ENCODE measurements around the gene SLC5A12. TPM values are rescaled to one million over a fixed set of nuclear protein-coding genes. Genes with fewer than 3 reads are reported as not detected.

Gene SLC5A12
- total RNA-seq, 1 experiment from 2014 or later = 0.82 TPM

DNA sequence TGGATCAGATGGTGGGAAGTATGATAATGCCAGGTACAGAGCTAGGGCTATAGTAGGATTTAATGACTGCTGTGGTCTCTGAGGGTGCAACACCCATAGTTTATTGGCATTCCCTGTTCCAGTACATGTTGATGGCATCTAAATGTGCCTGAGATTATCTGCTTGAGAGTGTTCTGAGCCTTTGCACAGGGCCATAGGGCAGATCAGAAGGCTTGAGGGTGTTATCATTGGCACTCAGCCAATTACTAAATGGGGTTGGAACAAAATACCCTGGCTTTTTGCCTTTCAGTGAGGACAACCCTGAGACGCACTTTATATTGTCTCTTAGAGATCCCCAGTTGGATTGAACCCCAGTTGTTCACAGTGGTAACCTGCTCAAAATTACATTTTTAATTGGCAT, 6.7 kb downstream of the SLC5A12 start:
- BruUV-seq (replicated peaks) = no TSS peak
- Histone ChIP-seq H3K36me3 (ENCODE audit: control insufficient read depth, insufficient read depth, low read length) (no peaks in the 10 kb centered on the region), H3K4me1 (0 out of 2 replicates have a peak, but pooled peaks cover 3% of the 10 kb centered on the region), H3K9me3 (no peaks in the 10 kb centered on the region), H3K27me3 (replicated peaks; ENCODE audit: control insufficient read depth, insufficient read depth, low read length) (no peaks in the 10 kb centered on the region), H3K4me3 (ENCODE audit: low read depth, low read length) (no peak overlapping the region)
- CTCF ChIA-PET = no interaction called here
- Mint-ChIP-seq H3K4me1 (ENCODE audit: low read depth, unreplicated experiment) (peaks cover 6% of the 10 kb centered on the region), H3K36me3 (ENCODE audit: insufficient read depth, unreplicated experiment) (no peaks in the 10 kb centered on the region), H3K27ac (ENCODE audit: unreplicated experiment) (no peak overlapping the region), H3K4me3 (ENCODE audit: unreplicated experiment) (no peak overlapping the region), H3K27me3 (ENCODE audit: insufficient read depth, unreplicated experiment) (peaks cover 7% of the 10 kb centered on the region), H3K9me3 (ENCODE audit: unreplicated experiment) (no peaks in the 10 kb centered on the region)
- POLR2A ChIA-PET = no interaction called here
- intact Hi-C loops (cut with micrococcal nuclease; ENCODE audit: unreplicated experiment) = no loop called here
- no peak for DNase-seq
- TF ChIP-seq, protein P1, sequence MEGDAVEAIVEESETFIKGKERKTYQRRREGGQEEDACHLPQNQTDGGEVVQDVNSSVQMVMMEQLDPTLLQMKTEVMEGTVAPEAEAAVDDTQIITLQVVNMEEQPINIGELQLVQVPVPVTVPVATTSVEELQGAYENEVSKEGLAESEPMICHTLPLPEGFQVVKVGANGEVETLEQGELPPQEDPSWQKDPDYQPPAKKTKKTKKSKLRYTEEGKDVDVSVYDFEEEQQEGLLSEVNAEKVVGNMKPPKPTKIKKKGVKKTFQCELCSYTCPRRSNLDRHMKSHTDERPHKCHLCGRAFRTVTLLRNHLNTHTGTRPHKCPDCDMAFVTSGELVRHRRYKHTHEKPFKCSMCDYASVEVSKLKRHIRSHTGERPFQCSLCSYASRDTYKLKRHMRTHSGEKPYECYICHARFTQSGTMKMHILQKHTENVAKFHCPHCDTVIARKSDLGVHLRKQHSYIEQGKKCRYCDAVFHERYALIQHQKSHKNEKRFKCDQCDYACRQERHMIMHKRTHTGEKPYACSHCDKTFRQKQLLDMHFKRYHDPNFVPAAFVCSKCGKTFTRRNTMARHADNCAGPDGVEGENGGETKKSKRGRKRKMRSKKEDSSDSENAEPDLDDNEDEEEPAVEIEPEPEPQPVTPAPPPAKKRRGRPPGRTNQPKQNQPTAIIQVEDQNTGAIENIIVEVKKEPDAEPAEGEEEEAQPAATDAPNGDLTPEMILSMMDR (IDR thresholded peaks at IDR 0.05; ENCODE audit: insufficient read depth in 1 of 2, low read depth in 1 of 2, low read length in 1 of 2, severe bottlenecking in 1 of 2, unreplicated experiment in 1 of 2) = no peak

DNA sequence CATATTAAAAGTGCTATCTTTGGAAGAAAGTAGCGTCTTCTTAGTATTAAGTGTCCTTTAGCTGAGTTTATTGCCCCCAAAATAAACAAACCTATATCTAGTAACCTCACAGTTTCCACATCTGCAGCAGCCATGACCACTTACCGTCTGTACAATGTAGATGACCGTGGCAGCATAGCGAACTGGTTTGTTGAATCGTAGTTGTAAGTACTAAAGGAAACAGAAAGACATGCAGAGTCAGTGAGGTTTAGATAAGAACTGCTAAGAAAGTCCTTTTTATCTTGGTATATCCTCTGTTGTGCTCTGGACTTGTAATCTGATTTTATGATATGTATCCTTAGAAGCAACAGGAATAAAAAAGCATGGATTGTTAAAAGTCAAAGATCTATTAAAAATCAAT, 9.4 kb downstream of the SLC5A12 start:
- ChIA-PET POLR2A (no interaction called here), CTCF (no interaction called here)
- no peaks in the 10 kb centered on the region for H3K9me3 Mint-ChIP-seq (ENCODE audit: unreplicated experiment)

GRCh38 chr11:26710489-26710888, 11.4 kb downstream of the SLC5A12 start:
- Mint-ChIP-seq H3K27ac (ENCODE audit: unreplicated experiment) (no peak overlapping the region), H3K4me1 (ENCODE audit: low read depth, unreplicated experiment) (no peaks in the 10 kb centered on the region), H3K36me3 (ENCODE audit: insufficient read depth, unreplicated experiment) (no peaks in the 10 kb centered on the region), H3K27me3 (ENCODE audit: insufficient read depth, unreplicated experiment) (peaks cover 3% of the 10 kb centered on the region), H3K4me3 (ENCODE audit: unreplicated experiment) (no peak overlapping the region), H3K9me3 (ENCODE audit: unreplicated experiment) (no peaks in the 10 kb centered on the region)
- H3K4me3 ChIP-seq (ENCODE audit: low read depth, low read length) = no peak overlapping the region
- no TSS peak for BruUV-seq (replicated peaks)
- ChIA-PET CTCF (no interaction called here), POLR2A (no interaction called here)
- H3K36me3 ChIP-seq (ENCODE audit: control insufficient read depth, insufficient read depth, low read length) = no peaks in the 10 kb centered on the region
- intact Hi-C loops (cut with micrococcal nuclease; ENCODE audit: unreplicated experiment) = no loop called here
- TF ChIP-seq, protein P1 (IDR thresholded peaks at IDR 0.05; ENCODE audit: insufficient read depth in 1 of 2, low read depth in 1 of 2, low read length in 1 of 2, severe bottlenecking in 1 of 2, unreplicated experiment in 1 of 2) = no peak
- no peaks in the 10 kb centered on the region for H3K4me1 ChIP-seq
- no peaks in the 10 kb centered on the region for H3K27me3 ChIP-seq (replicated peaks; ENCODE audit: control insufficient read depth, insufficient read depth, low read length)
- no peaks in the 10 kb centered on the region for H3K9me3 ChIP-seq
- no peak for DNase-seq

More for the DNA sequence above, 9.4 kb downstream of the SLC5A12 start:
- TF ChIP-seq, protein P1 (IDR thresholded peaks at IDR 0.05; ENCODE audit: insufficient read depth in 1 of 2, low read depth in 1 of 2, low read length in 1 of 2, severe bottlenecking in 1 of 2, unreplicated experiment in 1 of 2) = no peak
- no peak overlapping the region for H3K27ac Mint-ChIP-seq (ENCODE audit: unreplicated experiment)
- Histone ChIP-seq H3K27me3 (replicated peaks; ENCODE audit: control insufficient read depth, insufficient read depth, low read length) (no peaks in the 10 kb centered on the region), H3K4me1 (no peaks in the 10 kb centered on the region), H3K36me3 (ENCODE audit: control insufficient read depth, insufficient read depth, low read length) (no peaks in the 10 kb centered on the region), H3K4me3 (ENCODE audit: low read depth, low read length) (no peak overlapping the region), H3K9me3 (no peaks in the 10 kb centered on the region)
- peaks cover 7% of the 10 kb centered on the region for H3K27me3 Mint-ChIP-seq (ENCODE audit: insufficient read depth, unreplicated experiment)
- DNase-seq = no peak
- H3K4me1 Mint-ChIP-seq (ENCODE audit: low read depth, unreplicated experiment) = no peaks in the 10 kb centered on the region
- no TSS peak for BruUV-seq (replicated peaks)
- no peak overlapping the region for H3K4me3 Mint-ChIP-seq (ENCODE audit: unreplicated experiment)
- H3K36me3 Mint-ChIP-seq (ENCODE audit: insufficient read depth, unreplicated experiment) = no peaks in the 10 kb centered on the region
- intact Hi-C loops (cut with micrococcal nuclease; ENCODE audit: unreplicated experiment) = no loop called here
